Upper lobe of left lung (tissue), 4 donors: Measurements from ENCODE around the gene ZNF428.

Source experiments
- EP300 ChIP-seq, 4 donors: sonication (generic); formaldehyde crosslinking; IDR thresholded peaks; one replicate each; pipeline ENCODE4 v1.5.1; 2017; ENCODE audit warnings: antibody characterized with exemption in 4 of 4, control low read depth in 2 of 4
- POLR2A ChIP-seq, 4 donors: fragments of 450-650 bp; IDR thresholded peaks; one replicate each; pipeline ENCODE4 v1.5.1; 2016 to 2017; ENCODE audit warnings: antibody characterized with exemption in 4 of 4, mild to moderate bottlenecking in 2 of 4
- POLR2AphosphoS5 ChIP-seq, 2 donors: sonication (generic); formaldehyde crosslinking; IDR thresholded peaks; one replicate each; pipeline ENCODE4 v1.5.1; 2017; ENCODE audit warnings: antibody characterized with exemption in 2 of 2
- TF ChIP-seq, protein P1 (sequence below), 6 experiments: fragments of 450-650 bp in 4 of 6; fragments of 200-600 bp in 2 of 6; sonication (generic) in 2 of 6; IDR thresholded peaks; one replicate each; pipeline ENCODE4 v1.5.1; 2016 to 2019; ENCODE audit warnings: antibody characterized with exemption in 6 of 6

GRCh38 chr19:43618921-43619261 lies 538 bp downstream of the ZNF428 start:
- TF ChIP-seq, protein P1, sequence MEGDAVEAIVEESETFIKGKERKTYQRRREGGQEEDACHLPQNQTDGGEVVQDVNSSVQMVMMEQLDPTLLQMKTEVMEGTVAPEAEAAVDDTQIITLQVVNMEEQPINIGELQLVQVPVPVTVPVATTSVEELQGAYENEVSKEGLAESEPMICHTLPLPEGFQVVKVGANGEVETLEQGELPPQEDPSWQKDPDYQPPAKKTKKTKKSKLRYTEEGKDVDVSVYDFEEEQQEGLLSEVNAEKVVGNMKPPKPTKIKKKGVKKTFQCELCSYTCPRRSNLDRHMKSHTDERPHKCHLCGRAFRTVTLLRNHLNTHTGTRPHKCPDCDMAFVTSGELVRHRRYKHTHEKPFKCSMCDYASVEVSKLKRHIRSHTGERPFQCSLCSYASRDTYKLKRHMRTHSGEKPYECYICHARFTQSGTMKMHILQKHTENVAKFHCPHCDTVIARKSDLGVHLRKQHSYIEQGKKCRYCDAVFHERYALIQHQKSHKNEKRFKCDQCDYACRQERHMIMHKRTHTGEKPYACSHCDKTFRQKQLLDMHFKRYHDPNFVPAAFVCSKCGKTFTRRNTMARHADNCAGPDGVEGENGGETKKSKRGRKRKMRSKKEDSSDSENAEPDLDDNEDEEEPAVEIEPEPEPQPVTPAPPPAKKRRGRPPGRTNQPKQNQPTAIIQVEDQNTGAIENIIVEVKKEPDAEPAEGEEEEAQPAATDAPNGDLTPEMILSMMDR (IDR thresholded peaks at IDR 0.05), result no peak
- TF ChIP-seq POLR2AphosphoS5 (IDR thresholded peaks at IDR 0.05) (no peak), EP300 (IDR thresholded peaks at IDR 0.05) (no peak), POLR2A (IDR thresholded peaks at IDR 0.05) (no peak)
